ENCODE measurements around the gene SYNPO2.

GRCh38 chr4:119082661-119083060 lies 194.0 kb downstream of the SYNPO2 start:
- no peak for TF ChIP-seq CTCF (optimal IDR thresholded peaks at IDR 0.05 in 1 of 3, IDR thresholded peaks at IDR 0.05 in 1 of 3, conservative IDR thresholded peaks at IDR 0.05 in 1 of 3; ENCODE audit: extremely low read depth in 1 of 3, insufficient read depth in 2 of 3, low read length in 3 of 3)
- TF ChIP-seq EZH2 (IDR thresholded peaks at IDR 0.05; ENCODE audit: low read length), result no peak
